ENCODE data around the gene AGFG2.

- no peak for TF ChIP-seq CTCF (IDR thresholded peaks at IDR 0.05)
- TF ChIP-seq, protein P1, sequence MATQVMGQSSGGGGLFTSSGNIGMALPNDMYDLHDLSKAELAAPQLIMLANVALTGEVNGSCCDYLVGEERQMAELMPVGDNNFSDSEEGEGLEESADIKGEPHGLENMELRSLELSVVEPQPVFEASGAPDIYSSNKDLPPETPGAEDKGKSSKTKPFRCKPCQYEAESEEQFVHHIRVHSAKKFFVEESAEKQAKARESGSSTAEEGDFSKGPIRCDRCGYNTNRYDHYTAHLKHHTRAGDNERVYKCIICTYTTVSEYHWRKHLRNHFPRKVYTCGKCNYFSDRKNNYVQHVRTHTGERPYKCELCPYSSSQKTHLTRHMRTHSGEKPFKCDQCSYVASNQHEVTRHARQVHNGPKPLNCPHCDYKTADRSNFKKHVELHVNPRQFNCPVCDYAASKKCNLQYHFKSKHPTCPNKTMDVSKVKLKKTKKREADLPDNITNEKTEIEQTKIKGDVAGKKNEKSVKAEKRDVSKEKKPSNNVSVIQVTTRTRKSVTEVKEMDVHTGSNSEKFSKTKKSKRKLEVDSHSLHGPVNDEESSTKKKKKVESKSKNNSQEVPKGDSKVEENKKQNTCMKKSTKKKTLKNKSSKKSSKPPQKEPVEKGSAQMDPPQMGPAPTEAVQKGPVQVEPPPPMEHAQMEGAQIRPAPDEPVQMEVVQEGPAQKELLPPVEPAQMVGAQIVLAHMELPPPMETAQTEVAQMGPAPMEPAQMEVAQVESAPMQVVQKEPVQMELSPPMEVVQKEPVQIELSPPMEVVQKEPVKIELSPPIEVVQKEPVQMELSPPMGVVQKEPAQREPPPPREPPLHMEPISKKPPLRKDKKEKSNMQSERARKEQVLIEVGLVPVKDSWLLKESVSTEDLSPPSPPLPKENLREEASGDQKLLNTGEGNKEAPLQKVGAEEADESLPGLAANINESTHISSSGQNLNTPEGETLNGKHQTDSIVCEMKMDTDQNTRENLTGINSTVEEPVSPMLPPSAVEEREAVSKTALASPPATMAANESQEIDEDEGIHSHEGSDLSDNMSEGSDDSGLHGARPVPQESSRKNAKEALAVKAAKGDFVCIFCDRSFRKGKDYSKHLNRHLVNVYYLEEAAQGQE (IDR thresholded peaks at IDR 0.05; ENCODE audit: insufficient read depth in 1 of 2, low read depth in 2 of 2, low read length in 1 of 2), result no peak
Observed at GRCh38 chr7:100510437-100511239, 28.4 kb upstream of the AGFG2 start.

Data from Panc1 (cell line).